ENCODE data around the gene RAB11FIP5. TPM values are rescaled to one million over a fixed set of nuclear protein-coding genes. Genes with fewer than 3 reads are reported as not detected.

The RAB11FIP5 gene
- total and polyA plus RNA-seq, 2 of the 4 experiments (the other 2 are of a cell fraction) = 21.5 to 34.5 TPM

- no peak for DNase-seq
- H3K27ac ChIP-seq (ENCODE audit: insufficient read depth, low read length) = no peak overlapping the region
- H3K4me1 ChIP-seq (ENCODE audit: control insufficient read depth, insufficient read depth, low read length) = no peaks in the 10 kb centered on the region
- H3K23ac ChIP-seq (ENCODE audit: low read depth, low read length) = no peak overlapping the region
- in situ Hi-C loops (cut with MboI; ENCODE audit: low sequenced_read_pairs) = no loop called here
- POLR2A ChIA-PET (ENCODE audit: unreplicated experiment) = no interaction called here
- H3K14ac ChIP-seq (replicated peaks; ENCODE audit: low read depth, low read length) = no peak overlapping the region
- H2AK5ac ChIP-seq (ENCODE audit: low read depth, low read length) = no peak overlapping the region
- H3K4me3 ChIP-seq (ENCODE audit: insufficient read depth, low read depth, low read length) = no peak overlapping the region
- no peak overlapping the region for H3K9ac ChIP-seq (ENCODE audit: low read depth, low read length)
- no peaks in the 10 kb centered on the region; the same call in 1 of the 2 replicates for H4K20me1 ChIP-seq (ENCODE audit: insufficient read depth, low read length)
- no peaks in the 10 kb centered on the region for H3K27me3 ChIP-seq (ENCODE audit: control insufficient read depth, insufficient read depth, low read length)
- H4K8ac ChIP-seq (ENCODE audit: low read depth in 2 of 2, low read length in 2 of 2) = no peak overlapping the region
- WGBS, 2 experiments (ENCODE audit: extremely low coverage in 2 of 2, insufficient read length in 1 of 2) = 83% methylated on average over 4 of the region's 10 CpGs; no CpG with 5 or more reads in 1 of the 2 experiments
- H3K4ac ChIP-seq (ENCODE audit: low read depth, low read length) = no peak overlapping the region
- H3K9me1 ChIP-seq (ENCODE audit: insufficient read depth, low read length) = peaks cover 3% of the 10 kb centered on the region; the same call in 1 of the 2 replicates
- no peak overlapping the region for H4K91ac ChIP-seq (ENCODE audit: insufficient read depth, low read depth, low read length)
- no peak overlapping the region for H2AFZ ChIP-seq (replicated peaks; ENCODE audit: low read length, poor library complexity)
- BruUV-seq (replicated peaks) = no TSS peak
- no peak overlapping the region for H3K56ac ChIP-seq (ENCODE audit: extremely low read depth, insufficient read depth, low read length)
- no peaks in the 10 kb centered on the region for H3K9me3 ChIP-seq (ENCODE audit: control insufficient read depth, insufficient read depth, low read length)
- H3K36me3 ChIP-seq (ENCODE audit: control insufficient read depth, insufficient read depth, low read length) = peaks cover 3% of the 10 kb centered on the region; the same call in 1 of the 2 replicates
- H2BK5ac ChIP-seq (ENCODE audit: low read depth, low read length, poor library complexity, severe bottlenecking) = no peak overlapping the region
- no peak overlapping the region for H2BK15ac ChIP-seq (ENCODE audit: low read depth, low read length)
- H2BK120ac ChIP-seq (ENCODE audit: low read depth, low read length) = no peak overlapping the region
- dilution Hi-C loops (cut with HindIII; ENCODE audit: low sequenced_read_pairs, unreplicated experiment) = no loop called here
- H3K18ac ChIP-seq (ENCODE audit: low read depth, low read length) = no peak overlapping the region
- no peak for TF ChIP-seq RAD21 (IDR thresholded peaks at IDR 0.05; ENCODE audit: low read length)
- no peak for TF ChIP-seq BHLHE40 (IDR thresholded peaks at IDR 0.05; ENCODE audit: low read depth, low read length)
- TF ChIP-seq RFX5 (IDR thresholded peaks at IDR 0.05; ENCODE audit: low read depth, low read length) = no peak
- no peak for TF ChIP-seq POLR2A (IDR thresholded peaks at IDR 0.05; ENCODE audit: low read depth, low read length)
- no peak for TF ChIP-seq CEBPB (IDR thresholded peaks at IDR 0.05; ENCODE audit: low read depth, low read length)
- CTCF ChIA-PET = no interaction called here
- H2AK9ac ChIP-seq (replicated peaks; ENCODE audit: low read depth, low read length, poor library complexity) = no peak overlapping the region
- intact Hi-C loops (cut with micrococcal nuclease) = no loop called here
- no peak overlapping the region for H2BK20ac ChIP-seq (ENCODE audit: low read depth, low read length)
- H3K79me1 ChIP-seq (ENCODE audit: low read depth in 1 of 2, low read length in 2 of 2) = 0 out of 4 replicates have a peak, but pooled peaks cover 0 to under 1% of the 10 kb centered on the region in 2 experiments
- H3K4me2 ChIP-seq (ENCODE audit: low read depth, low read length) = no peak overlapping the region
- no peak for ATAC-seq (ENCODE audit: low read depth)
- H4K5ac ChIP-seq (ENCODE audit: low read depth, low read length) = no peak overlapping the region
These were observed 83.9 kb downstream of the RAB11FIP5 start for GRCh38 chr2:73028841-73029240.
